Measurements from ENCODE around the gene RHAG.

DNA sequence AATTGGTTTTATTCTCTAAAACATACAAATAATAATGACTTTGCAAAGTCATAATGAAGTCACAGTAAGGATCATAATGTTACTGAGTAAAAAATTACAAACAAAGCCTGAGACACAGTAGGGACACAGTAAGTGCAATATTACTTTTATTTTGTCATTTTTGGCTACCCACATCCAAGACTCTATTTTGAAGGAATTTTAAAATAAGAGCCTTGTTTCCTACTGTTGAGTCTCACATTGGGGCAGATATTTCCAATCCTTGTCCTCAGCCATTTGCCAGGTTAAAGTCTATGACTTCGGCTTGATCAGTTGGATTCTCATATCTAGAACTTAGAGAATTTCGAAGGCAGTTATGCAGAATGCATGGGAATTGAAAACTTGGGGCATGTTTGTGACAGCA lies 10.8 kb upstream of the RHAG start:
- no peak for TF ChIP-seq POLR2A (IDR thresholded peaks at IDR 0.05)
- TF ChIP-seq, protein P1, sequence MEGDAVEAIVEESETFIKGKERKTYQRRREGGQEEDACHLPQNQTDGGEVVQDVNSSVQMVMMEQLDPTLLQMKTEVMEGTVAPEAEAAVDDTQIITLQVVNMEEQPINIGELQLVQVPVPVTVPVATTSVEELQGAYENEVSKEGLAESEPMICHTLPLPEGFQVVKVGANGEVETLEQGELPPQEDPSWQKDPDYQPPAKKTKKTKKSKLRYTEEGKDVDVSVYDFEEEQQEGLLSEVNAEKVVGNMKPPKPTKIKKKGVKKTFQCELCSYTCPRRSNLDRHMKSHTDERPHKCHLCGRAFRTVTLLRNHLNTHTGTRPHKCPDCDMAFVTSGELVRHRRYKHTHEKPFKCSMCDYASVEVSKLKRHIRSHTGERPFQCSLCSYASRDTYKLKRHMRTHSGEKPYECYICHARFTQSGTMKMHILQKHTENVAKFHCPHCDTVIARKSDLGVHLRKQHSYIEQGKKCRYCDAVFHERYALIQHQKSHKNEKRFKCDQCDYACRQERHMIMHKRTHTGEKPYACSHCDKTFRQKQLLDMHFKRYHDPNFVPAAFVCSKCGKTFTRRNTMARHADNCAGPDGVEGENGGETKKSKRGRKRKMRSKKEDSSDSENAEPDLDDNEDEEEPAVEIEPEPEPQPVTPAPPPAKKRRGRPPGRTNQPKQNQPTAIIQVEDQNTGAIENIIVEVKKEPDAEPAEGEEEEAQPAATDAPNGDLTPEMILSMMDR (IDR thresholded peaks at IDR 0.05): no peak

Data from testis (tissue), 2 donors.